ENCODE measurements around the gene CTNNA3. TPM values are rescaled to one million over a fixed set of nuclear protein-coding genes. Genes with fewer than 3 reads are reported as not detected.

Gene CTNNA3
- total RNA-seq, 1 experiment from 2014 or later, result 0.32 TPM

DNA sequence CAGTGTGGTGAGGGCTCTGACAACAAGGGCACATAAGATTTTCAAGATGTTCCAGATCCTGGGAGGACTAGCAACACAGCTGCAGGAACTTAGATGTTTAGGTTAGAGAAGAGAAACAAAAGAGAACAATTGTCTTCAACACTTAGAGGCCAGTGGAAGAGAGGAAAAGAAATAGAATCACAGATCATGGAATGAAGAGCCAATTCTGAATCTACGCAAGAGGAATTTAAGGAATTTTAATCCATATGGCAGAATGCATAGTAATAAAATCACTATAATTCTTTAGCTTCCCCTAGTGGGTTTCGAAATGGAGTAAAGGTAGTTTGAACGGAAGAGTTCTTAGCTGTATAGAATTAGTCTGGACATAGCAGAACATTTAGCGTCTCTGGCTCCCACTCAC is 884.8 kb downstream of the CTNNA3 start:
- ATAC-seq, result no peak
- Histone ChIP-seq H3K27ac (ENCODE audit: low read depth, low read length) (no peak overlapping the region), H3K4me1 (ENCODE audit: control insufficient read depth in 1 of 2, insufficient read depth in 2 of 2, low read length in 2 of 2) (no peaks in the 10 kb centered on the region), H3K27me3 (ENCODE audit: insufficient read depth, low read length) (no peaks in the 10 kb centered on the region), H3K79me2 (ENCODE audit: insufficient read depth, low read length) (no peaks in the 10 kb centered on the region), H3K9me3 (ENCODE audit: control insufficient read depth in 1 of 2, insufficient read depth in 1 of 2, low read depth in 1 of 2, low read length in 2 of 2) (no peaks in the 10 kb centered on the region), H3K4me2 (ENCODE audit: low read length) (no peak overlapping the region), H2AFZ (ENCODE audit: low read depth, low read length, poor library complexity, severe bottlenecking) (no peak overlapping the region), H3K36me3 (ENCODE audit: control insufficient read depth in 1 of 2, insufficient read depth in 2 of 2, low read length in 2 of 2) (no peaks in the 10 kb centered on the region), H3K9me2 (ENCODE audit: insufficient read depth) (no peaks in the 10 kb centered on the region), H3K9ac (ENCODE audit: low read length) (no peak overlapping the region), H4K20me1 (ENCODE audit: insufficient read depth) (no peaks in the 10 kb centered on the region; the same call in 1 of the 2 replicates), H3K4me3 (replicated peaks in 1 of 2; ENCODE audit: low read depth in 1 of 2, low read length in 2 of 2) (no peak overlapping the region)
- TF ChIP-seq, protein P1, sequence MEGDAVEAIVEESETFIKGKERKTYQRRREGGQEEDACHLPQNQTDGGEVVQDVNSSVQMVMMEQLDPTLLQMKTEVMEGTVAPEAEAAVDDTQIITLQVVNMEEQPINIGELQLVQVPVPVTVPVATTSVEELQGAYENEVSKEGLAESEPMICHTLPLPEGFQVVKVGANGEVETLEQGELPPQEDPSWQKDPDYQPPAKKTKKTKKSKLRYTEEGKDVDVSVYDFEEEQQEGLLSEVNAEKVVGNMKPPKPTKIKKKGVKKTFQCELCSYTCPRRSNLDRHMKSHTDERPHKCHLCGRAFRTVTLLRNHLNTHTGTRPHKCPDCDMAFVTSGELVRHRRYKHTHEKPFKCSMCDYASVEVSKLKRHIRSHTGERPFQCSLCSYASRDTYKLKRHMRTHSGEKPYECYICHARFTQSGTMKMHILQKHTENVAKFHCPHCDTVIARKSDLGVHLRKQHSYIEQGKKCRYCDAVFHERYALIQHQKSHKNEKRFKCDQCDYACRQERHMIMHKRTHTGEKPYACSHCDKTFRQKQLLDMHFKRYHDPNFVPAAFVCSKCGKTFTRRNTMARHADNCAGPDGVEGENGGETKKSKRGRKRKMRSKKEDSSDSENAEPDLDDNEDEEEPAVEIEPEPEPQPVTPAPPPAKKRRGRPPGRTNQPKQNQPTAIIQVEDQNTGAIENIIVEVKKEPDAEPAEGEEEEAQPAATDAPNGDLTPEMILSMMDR (IDR thresholded peaks at IDR 0.05 in 2 of 3, conservative IDR thresholded peaks at IDR 0.05 in 1 of 3; ENCODE audit: borderline replicate concordance in 1 of 3, insufficient read depth in 1 of 3, low read depth in 2 of 3, low read length in 2 of 3), result no peak
- TF ChIP-seq REST (IDR thresholded peaks at IDR 0.05; ENCODE audit: low read depth) (no peak), TCF7L2 (IDR thresholded peaks at IDR 0.05; ENCODE audit: borderline replicate concordance, extremely low read depth, insufficient read depth, insufficient read length) (no peak), ELF1 (IDR thresholded peaks at IDR 0.05; ENCODE audit: borderline replicate concordance, low read depth) (no peak), ZBTB33 (IDR thresholded peaks at IDR 0.05; ENCODE audit: extremely low read depth, insufficient replicate concordance, low read length) (no peak), CBX3 (IDR thresholded peaks at IDR 0.05; ENCODE audit: low read depth) (no peak), SRF (IDR thresholded peaks at IDR 0.05; ENCODE audit: low read depth) (no peak), FOSL1 (IDR thresholded peaks at IDR 0.05; ENCODE audit: low read depth) (no peak), JUND (IDR thresholded peaks at IDR 0.05) (no peak), EZH2 (IDR thresholded peaks at IDR 0.05) (no peak)
- TF ChIP-seq, protein P2, sequence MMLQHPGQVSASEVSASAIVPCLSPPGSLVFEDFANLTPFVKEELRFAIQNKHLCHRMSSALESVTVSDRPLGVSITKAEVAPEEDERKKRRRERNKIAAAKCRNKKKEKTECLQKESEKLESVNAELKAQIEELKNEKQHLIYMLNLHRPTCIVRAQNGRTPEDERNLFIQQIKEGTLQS (IDR thresholded peaks at IDR 0.05), result no peak
- RAD21 ChIA-PET (ENCODE audit: low non-redundant PET in 1 of 2, low total read pairs in 2 of 2, uncharacterized antibody in 2 of 2, unreplicated experiment in 2 of 2), result no interaction called here
- CTCF ChIA-PET, result no interaction called here
- no peak for DNase-seq (ENCODE audit: low read depth, low spot score)
- BruUV-seq (replicated peaks), result no TSS peak
- intact Hi-C loops (cut with micrococcal nuclease), result no loop called here
- POLR2A ChIA-PET, result no interaction called here
